Ecto neural progenitor cell (in vitro differentiated cells): ENCODE results near the gene MGMT.
A peak's percentile ranks its signal among the peaks of the same experiment; 100 is the strongest.

Source experiments
- DNase-seq: peaks from one replicate; pipeline ENCODE4 v3.0.0-alpha.2; 2018; ENCODE audit warnings: low spot score

MGMT gene

DNA sequence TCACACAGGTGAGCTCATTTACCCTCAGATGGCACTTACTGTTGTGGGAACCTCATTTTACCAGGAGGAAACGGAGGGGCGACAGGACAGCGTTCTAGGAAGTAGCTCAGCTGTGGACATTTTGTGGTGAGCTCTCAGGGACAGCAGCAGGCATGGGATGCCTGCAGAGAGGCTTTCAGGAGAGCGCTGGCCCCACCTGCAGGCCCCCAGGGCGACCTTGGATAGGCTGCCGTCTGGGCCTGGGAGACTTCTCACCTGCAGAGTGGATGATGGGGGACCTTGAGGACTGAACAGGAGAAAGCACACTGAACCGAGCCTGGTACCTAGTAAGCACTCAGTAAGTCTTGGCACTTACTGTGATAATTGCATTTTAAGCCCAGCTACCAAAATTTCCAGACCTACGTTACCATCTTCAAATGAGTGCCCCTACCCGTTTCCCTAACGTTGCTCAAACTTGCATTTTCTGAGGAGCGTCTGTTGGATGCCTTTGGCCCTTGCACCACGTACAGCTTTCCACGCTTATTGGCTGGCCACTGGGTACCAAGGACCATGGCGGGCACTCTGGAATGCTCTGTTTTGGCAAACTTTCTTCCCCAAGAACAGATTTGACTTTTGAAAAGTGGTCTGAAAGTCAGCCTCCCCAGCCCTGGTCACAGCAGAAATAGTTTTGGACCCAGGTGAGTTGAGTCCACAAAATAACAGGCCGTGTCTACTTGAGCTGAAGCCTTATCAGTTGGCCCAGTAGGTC lies 273.7 kb downstream of the MGMT start:
- peak; percentile 29 for DNase-seq

DNA sequence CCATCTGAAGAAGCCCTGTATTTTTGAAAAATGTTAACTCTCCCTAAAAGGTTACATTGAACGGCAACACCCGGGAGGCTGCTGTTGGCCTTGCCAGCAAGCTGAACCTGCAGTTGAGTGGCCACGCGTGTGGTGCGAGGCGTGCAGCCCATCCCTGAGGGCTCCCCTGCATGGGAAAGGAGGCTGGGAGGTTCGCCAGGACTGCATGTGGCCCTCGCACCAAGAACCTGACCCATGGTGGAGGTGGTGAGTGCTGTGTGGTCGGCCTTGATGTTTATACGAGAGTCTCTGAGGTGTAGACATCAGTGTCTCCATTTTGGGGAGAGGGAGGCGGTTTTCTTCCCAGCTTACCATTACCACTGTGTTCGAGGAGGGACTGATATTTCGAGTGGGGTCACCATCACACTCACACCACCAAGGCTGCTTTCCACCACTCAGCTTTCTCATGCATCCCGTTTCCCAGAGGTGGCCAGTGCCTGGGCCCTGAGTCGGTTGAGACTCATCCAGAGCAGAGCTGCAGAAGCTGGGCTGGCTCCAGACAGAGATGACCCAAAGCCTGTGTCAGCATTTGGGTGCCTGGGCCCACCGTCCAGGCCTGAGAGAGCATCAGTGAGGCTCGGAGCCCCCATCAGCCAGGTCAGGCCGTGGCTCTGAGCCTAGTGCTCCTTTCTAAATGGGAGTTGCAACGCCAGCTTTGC lies 274.4 kb downstream of the MGMT start:
- DNase-seq = peak; percentile 38

DNA sequence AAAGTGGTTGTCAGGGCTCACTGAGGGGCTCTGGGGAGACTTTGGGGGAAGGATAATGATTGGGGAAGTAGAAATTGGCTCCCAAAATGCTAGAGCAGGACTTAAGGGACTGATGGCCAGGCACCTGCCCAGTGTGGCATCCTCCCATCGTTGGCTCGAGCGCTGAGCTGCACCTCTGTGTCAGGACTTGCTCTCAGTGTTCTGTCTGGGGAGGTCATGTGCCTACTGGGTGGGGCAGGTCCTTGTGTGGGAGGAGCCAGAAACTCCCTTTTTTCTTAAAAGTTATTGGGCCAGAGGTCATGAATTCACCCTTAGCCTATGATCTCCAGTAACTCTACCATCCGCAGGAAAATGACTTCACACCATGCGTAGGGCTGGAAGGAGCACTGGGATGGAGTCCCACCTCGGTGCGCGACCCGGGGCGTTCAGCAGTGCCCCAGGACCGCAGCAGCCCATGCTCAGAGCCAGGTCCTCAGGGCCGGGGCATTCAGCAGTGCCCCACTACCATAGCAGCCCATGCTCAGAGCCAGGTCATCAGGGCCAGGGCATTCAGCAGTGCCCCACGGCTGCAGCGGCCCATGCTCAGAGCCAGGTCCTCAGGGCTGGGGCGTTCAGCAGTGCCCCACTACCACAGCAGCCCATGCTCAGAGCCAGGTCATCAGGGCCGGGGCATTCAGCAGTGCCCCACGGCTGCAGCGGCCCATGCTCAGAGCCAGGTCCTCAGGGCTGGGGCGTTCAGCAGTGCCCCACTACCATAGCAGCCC lies 275.1 kb downstream of the MGMT start:
- peak; percentile 32 for DNase-seq

DNA sequence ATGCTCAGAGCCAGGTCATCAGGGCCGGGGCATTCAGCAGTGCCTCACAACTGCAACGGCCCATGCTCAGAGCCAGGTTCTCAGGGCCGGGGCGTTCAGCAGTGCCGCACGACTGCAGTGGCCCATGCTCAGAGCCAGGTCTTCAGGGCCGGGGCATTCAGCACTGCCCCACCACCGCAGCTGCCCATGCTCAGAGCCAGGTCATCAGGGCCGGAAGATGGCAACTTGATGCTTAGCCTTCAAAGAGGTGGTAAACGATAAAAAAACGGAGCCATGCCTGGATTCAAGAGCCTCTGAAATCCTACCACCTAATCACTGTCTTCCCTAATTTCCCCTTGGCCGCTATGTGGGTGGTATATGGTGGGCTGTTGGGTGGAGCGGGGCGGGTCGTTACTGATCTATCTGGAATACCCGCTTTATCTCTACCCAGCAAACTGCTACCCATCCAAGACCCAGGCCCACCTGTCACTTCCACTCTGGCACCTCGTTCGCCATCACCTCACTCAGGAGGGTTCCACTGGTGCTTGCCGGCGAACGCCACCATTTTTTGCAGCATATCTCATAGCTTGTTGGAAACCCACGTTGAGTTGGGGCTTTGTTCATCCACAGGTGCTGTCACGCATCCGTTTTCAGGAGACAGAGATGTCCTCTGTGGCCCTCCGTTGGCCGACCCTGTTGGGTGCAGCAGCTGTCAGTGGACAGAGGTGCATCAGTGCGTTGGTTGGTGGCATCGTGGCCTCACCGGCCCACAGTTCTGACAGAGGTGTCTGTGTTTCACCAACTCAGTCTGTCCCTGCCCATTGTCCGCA lies 275.9 kb downstream of the MGMT start:
- DNase-seq = peak; percentile 31

DNA sequence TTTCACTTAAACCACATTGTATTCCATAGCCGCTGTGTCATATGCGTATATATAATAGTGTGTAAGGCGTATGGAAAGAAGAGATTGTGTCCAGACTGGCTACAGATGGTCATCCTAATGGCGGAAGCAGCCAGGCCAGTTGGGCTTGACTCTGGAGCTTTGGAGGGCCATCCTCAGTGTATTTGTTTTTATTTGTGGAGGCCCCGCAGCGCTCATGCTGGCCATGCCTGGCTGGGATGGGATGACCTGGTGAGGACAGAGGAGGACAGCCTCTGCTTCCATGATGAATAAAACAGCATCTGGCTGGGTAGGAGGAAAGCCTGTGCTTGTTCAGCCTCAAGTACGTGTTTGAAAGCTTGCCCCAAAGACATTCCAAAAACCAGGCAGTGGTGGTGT lies 276.7 kb downstream of the MGMT start:
- DNase-seq = no peak

DNA sequence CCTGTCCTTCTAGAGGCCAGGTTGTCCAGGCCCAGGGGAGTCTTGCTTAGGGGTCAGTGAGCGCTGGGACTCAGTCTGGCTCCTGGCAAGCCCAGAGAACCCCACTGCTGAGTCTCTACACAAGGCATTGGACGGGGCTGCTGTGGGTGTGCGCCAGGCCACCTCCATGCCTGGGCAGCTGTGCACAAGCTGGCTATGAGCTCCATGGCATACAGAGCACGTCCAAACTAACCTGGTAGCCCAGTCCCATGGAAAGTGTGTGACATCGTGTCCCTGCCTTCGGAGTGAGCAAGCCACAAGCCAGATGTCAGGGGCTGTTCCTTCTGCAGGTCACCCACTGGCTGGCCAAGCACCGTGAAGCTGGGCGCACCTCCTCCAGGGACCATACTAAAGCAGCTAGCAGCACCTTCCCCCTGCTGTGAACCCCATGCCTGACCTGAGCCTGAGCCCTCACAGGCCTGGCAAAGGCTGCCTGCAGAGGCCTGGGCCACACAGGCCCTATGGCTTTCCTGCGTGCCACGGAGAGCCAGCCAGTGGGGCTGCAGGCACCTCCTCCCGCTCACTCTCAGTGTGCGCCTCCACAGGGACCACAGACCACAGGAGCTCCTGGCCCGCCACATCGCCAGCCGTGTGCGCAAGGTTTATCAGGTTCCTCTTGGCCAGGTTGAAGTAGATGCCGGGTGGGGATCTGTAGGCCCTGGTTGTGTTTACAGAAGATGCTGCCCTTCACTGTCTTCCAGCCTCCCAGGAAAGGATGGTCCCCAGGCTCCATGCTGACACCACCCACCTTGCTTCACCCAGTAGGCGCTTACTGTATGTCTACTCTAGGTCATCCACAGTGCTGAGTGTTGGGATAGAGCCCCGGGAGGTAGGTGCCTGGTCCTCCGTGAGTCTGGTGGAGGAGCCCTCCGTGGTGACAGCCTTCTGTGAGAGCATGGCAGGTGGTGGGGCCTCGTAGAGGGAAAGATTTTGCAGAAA lies 277.4 kb downstream of the MGMT start:
- DNase-seq = peak; percentile 32

DNA sequence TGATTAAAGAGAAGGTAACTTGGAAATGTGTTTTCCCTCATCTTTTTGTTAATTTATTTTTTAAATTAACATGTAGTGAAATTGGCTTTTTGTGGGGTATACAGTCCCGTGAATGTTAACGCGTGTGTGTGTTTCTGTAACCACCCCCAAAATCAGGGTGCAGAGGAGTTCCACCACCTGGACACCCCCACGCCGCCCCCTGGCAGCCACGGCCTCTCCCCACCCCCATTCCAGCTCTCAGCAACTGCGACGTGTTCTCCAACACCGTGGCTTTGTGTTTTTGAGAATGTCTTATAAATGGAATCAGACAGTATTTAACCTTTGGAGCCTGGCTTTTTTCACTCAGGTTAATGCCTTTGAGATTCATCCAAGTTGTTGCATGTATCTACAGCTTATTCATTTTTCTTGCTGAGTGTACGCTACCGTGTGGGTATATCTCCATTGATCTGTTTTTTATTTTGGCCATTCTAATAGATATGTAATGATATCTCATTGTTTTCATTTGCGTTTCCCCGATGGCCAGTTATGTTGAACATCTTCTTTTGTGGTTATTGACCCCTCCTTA lies 278.2 kb downstream of the MGMT start:
- peak; percentile 26 for DNase-seq

DNA sequence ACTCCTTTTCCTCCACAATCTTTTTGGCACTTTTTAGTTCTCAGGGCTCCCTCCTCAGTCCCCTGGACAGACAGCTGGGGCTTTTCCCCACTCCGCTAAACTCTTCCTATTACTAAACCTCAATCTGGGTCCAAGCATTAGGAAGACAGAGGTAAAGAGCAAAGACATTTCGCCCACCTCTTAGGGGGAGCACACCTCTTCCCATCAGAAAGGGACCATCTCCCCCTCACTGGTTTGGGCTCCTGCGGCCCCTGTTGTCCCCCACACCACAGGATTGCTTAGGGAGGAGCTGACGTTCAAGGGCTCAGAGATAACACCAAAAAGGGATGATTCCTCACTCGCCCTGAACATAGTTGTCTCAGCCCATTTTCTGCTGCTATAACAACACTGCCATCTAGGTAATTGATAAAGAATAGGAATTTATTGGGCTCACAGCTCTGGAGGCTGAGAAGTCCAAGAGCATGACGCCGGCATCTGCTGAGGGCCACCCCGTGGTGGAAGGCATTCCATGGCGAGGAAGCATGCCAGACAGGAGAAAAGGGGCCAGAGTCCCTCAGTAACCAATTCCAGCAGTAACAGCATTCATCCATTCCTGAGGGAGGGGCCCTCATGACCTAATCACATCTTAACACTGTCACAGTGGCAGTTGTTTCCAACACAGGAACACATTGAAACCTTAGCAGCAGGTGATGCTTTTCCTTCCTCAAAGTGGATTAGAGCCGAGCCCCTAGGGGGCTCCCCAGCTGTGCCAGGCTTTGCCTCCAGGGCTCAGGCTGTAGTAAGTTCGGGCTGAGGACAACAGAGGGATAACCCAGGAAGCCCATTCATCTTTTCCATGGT lies 287.4 kb downstream of the MGMT start:
- DNase-seq = no peak

DNA sequence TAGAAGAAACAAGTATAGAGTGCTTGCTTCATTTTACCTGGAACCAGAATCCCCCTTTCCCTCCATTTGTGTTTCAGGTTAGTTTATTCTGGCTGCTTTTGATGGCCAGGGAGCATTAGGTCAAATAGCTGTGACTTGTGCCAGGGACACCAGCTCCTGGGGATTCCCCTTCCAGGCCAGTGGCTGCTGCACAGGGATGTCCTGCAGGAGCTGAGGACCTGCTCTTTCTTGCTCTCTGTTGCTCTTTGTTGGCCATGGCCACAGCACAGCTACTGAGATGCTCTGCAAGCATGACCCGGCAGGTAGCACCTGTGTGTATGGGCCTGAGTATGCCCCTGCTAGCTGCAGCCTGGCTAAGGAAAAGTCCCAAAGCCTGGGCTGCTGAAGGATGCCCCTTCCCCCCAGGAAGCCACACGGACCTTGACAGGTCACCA lies 288.1 kb downstream of the MGMT start:
- DNase-seq = no peak

DNA sequence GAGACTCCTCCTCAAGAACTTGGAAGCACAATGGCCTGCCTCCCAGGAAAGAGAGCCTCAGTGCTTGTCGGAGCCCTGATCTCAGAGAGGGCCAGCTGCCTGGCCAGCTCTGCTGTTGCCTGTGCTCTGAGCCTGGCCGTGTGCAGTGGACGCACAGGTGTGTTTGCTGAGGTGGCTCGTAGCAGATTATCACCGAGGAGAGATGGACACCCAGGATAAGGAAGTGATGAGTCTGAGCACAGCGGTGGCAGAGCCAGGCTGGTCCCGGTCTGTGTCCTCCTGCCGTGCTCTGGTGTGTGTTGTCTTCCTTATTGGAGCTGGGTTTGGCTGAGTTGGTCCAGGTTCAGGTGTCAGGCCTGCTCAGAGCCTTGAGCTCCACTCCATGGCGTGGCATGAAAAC lies 288.6 kb downstream of the MGMT start:
- DNase-seq = no peak

DNA sequence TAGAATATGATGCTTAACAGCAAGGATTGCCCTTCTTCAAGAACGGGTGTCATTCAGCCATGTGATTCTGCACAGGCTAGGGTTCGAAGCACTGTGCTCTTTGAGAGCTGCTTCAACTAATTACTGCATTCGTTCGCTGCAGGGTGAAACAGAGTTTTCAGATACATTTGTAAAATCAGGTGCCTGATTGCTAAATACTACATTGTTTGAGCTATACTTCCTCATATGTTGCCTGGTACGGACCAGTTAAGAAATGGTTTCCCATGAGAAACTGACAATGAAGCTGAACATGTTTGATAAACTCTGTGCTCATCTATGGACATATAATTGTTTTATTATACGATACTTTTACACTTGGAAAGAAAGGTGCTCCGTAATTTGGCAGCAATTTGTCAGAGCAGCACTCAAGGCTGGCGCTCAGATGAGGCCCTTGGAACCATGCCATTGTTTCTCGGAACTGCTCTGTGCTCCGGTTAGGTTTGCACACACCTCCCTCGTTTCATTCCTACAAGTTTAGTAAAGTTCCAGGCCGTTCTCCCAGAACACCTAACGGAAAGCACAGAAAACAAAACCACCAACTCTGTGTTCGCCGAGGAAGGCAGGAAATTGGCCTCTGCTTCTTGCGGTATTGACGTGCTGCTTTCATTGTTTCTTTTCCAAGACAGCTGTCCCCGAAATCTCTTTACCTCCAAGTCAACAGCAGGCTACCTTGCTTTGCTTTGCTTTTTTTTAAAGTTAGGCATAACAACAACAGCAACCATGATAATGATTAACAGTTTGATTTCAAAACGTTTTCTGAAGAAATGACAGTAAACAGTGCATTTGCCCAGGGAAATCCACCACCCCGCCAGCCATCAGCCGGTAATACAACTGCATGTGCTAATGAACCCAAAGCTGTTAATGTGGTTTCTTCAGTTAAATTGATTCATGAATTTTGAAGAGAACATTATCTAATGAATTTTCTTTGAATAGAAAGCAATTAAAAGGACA lies 290.2 kb downstream of the MGMT start:
- no peak for DNase-seq

DNA sequence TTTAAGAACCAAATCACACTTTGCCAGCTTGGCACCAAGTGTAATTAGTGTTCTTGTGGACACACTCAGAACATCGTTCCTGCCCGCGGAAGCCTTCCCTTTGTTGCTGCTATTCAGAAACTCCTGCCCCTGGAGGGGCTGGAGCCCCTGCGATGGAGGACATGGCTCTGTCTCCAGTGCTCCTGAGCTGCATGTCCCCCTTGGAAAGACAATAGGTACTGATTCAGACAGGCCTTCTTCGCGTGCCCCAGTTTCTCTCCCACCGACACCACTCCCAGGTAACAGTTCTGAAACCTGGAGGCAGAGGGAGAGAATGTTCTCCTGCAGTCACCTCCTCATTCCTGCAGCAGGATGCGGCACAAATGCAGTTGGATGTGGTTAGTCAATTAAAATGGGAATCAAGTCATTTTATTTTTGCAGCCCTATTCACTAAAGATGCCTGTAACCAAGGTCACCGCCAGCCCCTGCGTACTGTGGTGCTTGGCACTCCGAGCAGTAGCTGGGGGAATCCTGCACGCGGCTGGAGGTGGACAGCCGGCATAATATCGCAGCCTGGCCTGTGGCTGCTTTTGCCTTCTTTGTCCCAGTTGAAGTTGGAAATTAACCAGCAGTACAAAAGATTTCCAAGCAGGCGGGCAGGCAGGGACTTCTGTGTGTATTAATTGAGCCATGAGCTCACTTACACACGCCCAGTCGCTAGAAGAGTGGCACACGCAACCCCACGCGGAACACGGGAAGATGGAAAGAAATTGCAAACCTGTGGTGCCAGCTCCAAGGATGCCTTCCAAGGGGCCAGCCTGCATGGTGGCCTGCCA lies 291.4 kb downstream of the MGMT start:
- no peak for DNase-seq

DNA sequence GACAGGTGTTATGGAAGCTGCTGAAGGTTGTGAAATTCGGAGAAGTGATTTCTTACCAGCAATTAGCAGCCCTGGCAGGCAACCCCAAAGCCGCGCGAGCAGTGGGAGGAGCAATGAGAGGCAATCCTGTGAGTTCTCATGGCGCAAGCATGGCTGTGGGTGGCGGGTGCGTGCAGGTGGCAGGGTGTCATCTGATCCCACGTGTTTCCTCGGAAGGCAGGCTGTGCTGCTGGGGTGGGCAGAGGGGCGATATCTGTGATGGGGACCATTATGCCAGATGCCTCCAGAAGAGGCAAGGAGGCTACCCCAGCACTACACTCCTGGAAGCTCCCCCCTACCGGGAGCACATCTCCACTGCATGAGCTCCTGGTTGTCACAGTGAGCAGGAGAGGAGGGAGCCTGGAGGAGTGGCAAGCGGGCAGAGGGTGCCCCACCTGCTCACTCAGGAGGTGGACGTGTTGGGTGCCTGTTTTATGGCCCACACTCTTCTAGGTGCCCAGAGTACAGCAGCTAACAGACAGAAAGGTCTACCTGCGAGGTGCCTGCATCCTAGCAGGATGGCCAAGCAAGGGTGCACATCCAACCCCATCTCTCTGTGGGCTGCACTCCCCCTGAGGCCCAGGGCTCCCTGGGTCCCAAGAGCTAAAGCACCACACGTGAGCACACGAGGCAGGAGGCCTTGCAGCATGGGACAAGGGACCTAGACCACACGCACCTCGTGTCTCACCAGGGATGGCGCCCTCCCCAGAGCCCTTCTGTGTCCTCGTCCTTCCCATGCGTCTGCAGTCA lies 292.4 kb downstream of the MGMT start:
- peak; percentile 27 for DNase-seq

DNA sequence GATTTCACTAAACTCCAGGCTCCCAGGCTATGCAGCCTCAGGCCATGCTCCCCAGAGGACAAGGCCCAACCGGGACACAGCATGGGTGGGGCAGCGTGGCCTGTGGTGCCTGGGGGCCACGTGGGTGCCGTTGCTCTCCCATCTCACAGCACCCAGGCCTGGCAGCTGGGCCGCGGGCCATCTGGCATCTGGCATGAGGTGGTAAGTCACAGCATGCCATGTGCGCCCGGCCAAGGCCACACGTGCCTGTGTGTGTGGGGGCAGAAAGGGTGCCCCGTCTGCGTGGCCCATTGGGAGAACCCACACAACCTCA lies 292.9 kb downstream of the MGMT start:
- DNase-seq = peak; percentile 41

DNA sequence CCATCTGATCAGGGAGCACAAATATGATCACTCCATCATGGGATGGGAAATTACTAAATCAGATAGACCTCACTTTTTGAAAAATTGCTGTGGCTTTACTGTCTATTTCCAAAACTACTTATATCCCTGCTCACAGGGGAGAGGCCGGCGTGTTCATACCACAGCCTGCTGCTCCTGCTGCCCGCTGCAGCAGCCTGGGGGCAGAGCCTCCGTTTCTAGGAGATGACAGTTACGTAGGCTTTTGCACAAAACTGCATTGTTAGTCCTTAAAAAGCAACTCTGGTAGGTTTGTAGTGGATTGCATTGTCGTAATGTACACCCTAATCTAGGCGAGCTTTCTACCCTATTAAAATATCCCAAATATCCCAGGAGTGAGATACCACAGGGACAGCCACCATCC lies 293.4 kb downstream of the MGMT start:
- no peak for DNase-seq

DNA sequence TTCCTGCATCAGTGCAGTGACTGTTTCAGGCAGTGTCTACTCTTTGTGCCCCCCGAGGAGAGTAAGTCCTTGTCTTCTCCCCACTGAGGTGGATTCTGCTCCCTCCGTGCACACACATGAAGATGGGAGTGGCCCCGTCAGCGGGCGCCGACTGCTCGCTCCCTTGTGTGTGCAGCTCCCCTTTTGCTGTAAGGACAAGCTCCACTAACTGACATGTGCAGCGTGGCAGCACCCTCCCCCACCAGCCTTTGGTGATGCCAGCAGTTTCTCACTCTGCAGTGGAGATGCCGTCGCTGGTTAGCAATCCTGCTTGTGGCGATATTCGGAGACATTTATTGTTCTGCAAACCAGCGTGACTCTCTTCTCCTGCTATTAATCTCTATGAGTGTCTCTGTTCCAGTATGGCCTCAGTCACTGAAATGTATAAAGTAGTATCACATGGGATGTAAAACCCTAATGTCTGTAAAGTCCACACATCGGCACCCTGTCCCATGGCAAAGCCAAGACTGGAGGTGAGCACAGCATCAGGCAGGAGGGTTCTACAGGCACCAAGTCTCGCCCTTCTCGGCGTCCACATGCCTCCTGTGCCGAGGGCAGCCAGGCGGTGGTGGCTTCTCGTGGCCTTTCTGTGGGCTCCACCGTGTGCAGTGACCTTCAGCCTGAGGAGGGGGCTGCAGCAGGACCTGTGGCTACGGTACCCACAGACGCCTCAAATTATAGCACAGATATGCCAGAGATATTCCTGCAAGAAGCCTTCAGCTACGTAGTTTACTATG lies 294.3 kb downstream of the MGMT start:
- peak; percentile 34 for DNase-seq
